GM23248 (cell line): ENCODE data around the gene FLII. TPM values are rescaled to one million over a fixed set of nuclear protein-coding genes. Genes with fewer than 3 reads are reported as not detected.
A peak's percentile ranks its signal among the peaks of the same experiment; 100 is the strongest.

Experiments used
- DNase-seq: peaks from one replicate; pipeline ENCODE4 v3.0.0-alpha.2; 2015
- H2AFZ ChIP-seq: fragments of 200-600 bp; sonication (generic); 2 replicates; pipeline ENCODE4 v1.6.1; 2016; ENCODE audit warnings: antibody characterized with exemption
- H3F3A ChIP-seq: fragments of 200-600 bp; sonication (generic); 2 replicates; pipeline ENCODE4 v1.6.1; 2016; ENCODE audit warnings: mild to moderate bottlenecking, antibody characterized with exemption, mixed run types; ENCODE audit not compliant: insufficient read depth
- H3K27ac ChIP-seq: fragments of 200-600 bp; sonication (generic); 2 replicates; pipeline ENCODE4 v1.5.1; 2016; ENCODE audit warnings: mild to moderate bottlenecking
- H3K27me3 ChIP-seq: fragments of 200-600 bp; sonication (generic); replicated peaks from 2 replicates; pipeline ENCODE4 v1.6.1; 2016; ENCODE audit warnings: mild to moderate bottlenecking; ENCODE audit not compliant: insufficient read depth
- H3K36me3 ChIP-seq: fragments of 200-600 bp; sonication (generic); 2 replicates; pipeline ENCODE4 v1.6.1; 2016; ENCODE audit warnings: low read depth, mild to moderate bottlenecking
- H3K4me1 ChIP-seq: fragments of 200-600 bp; sonication (generic); 2 replicates; pipeline ENCODE4 v1.6.1; 2016; ENCODE audit warnings: mild to moderate bottlenecking; ENCODE audit not compliant: insufficient read depth
- H3K4me2 ChIP-seq: fragments of 200-600 bp; sonication (generic); one replicate; pipeline ENCODE4 v1.6.1; 2016; ENCODE audit warnings: mild to moderate bottlenecking; ENCODE audit not compliant: unreplicated experiment
- H3K4me3 ChIP-seq: fragments of 200-600 bp; sonication (generic); 2 replicates; pipeline ENCODE4 v1.5.1; 2016; ENCODE audit warnings: mild to moderate bottlenecking
- H3K79me2 ChIP-seq: fragments of 200-600 bp; sonication (generic); 2 replicates; pipeline ENCODE4 v1.6.1; 2016; ENCODE audit warnings: mild to moderate bottlenecking; ENCODE audit not compliant: insufficient read depth
- H3K9ac ChIP-seq: fragments of 200-600 bp; sonication (generic); 2 replicates; pipeline ENCODE4 v1.6.1; 2016; ENCODE audit warnings: mild to moderate bottlenecking
- H3K9me2 ChIP-seq: fragments of 200-600 bp; sonication (generic); 2 replicates; pipeline ENCODE4 v1.6.1; 2016; ENCODE audit warnings: mixed run types, mild to moderate bottlenecking, moderate library complexity; ENCODE audit not compliant: insufficient read depth
- H3K9me3 ChIP-seq: fragments of 200-600 bp; sonication (generic); one replicate; pipeline ENCODE4 v1.6.1; 2017; ENCODE audit warnings: low read depth
- H4K20me1 ChIP-seq: fragments of 200-600 bp; sonication (generic); 2 replicates; pipeline ENCODE4 v1.6.0; 2016; ENCODE audit not compliant: insufficient read depth
- EZH2 ChIP-seq: fragments of 200-600 bp; sonication (generic); IDR thresholded peaks from 2 replicates; pipeline ENCODE4 v1.6.1; 2018; ENCODE audit warnings: antibody characterized with exemption, mild to moderate bottlenecking; ENCODE audit not compliant: insufficient read depth, poor library complexity, severe bottlenecking
- EZH2phosphoT487 ChIP-seq: fragments of 200-600 bp; sonication (generic); IDR thresholded peaks from 2 replicates; pipeline ENCODE4 v1.6.1; 2018; ENCODE audit warnings: antibody characterized with exemption, moderate library complexity, mild to moderate bottlenecking, low read depth; ENCODE audit not compliant: insufficient read depth
- WGBS, 2 experiments: methylation state at CpG; one replicate each; pipeline ENCODE4 v1.1.6; 2015 to 2017; ENCODE audit warnings: low lambda C conversion rate in 2 of 2, low coverage in 1 of 2; ENCODE audit errors: missing lambda C conversion rate in 2 of 2; 5-methylcytosine and 5-hydroxymethylcytosine counted together
- in situ Hi-C: fragments of 300-500 bp; cut with MboI; formaldehyde crosslinking; loops from 2 replicates; pipeline ENCODE4 v1.15.0; 2020
- polyA plus RNA-seq: library from polyadenylated mRNA; unstranded; fragments of >200 nt; fragmentation: Nextera tagmentation; extraction: Ambion mirVana; gene quantifications from 2 replicates; pipeline ENCODE4 v1.2.1, GENCODE V29; 2016
- total RNA-seq: library from RNA; depleted of rRNA; stranded (reverse); fragments of >200 nt; shearing (Covaris generic); gene quantifications from 2 replicates; pipeline ENCODE4 v1.2.3, GENCODE V29; 2014

Gene FLII
- total and polyA plus RNA-seq, 2 experiments from 2014 or later = 187 to 250 TPM

DNA sequence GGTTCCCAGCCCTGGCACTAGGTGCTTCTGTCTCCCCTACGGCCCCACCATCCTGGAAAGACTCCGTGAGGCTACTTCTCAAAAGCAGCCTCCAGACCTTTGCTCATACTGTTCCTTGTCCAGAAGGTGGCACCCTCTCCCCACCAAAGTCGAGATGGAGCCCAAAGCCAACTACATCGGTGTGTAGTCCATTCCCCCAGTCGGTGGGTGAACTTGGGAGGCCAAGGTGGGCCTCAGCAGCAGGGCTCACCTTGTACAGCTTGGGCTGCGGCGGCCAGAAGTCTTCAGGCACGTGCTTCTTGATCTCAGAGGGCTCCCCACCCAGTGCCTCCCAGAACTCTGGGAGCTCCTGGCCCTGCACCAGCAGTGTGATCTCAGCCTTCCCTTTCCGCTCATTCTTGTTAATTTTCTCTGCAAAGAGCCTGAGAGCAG lies 10.2 kb downstream of the FLII start:
- no peak for TF ChIP-seq EZH2phosphoT487
- no peak for TF ChIP-seq EZH2
- in situ Hi-C loops = no loop called here
- H3K36me3 ChIP-seq = peaks cover 42% of the 10 kb centered on the region; the same call in 1 of the 2 replicates
- no peaks in the 10 kb centered on the region for H4K20me1 ChIP-seq
- H3K79me2 ChIP-seq = peaks cover 10% of the 10 kb centered on the region; the same call in 1 of the 2 replicates
- H3K9ac ChIP-seq = no peak overlapping the region
- no peak overlapping the region for H3K27ac ChIP-seq
- H3K9me2 ChIP-seq = no peaks in the 10 kb centered on the region
- H3K4me3 ChIP-seq = no peak overlapping the region
- H3K4me1 ChIP-seq = no peaks in the 10 kb centered on the region
- H3K27me3 ChIP-seq = no peaks in the 10 kb centered on the region
- H3K9me3 ChIP-seq = no peaks in the 10 kb centered on the region
- WGBS, 2 experiments = 46% methylated on average over 9 of the region's 9 CpGs
- H3K4me2 ChIP-seq = no peak overlapping the region
- peak; percentile 76 for DNase-seq
- H2AFZ ChIP-seq = no peak overlapping the region
- peaks cover 6% of the 10 kb centered on the region; the same call in 1 of the 2 replicates for H3F3A ChIP-seq

GRCh38 chr17:18247613-18248001 lies 10.9 kb downstream of the FLII start:
- no peaks in the 10 kb centered on the region for H3K4me1 ChIP-seq
- H3K9me2 ChIP-seq = no peaks in the 10 kb centered on the region
- no peak for DNase-seq
- H2AFZ ChIP-seq = no peak overlapping the region
- H4K20me1 ChIP-seq = no peaks in the 10 kb centered on the region
- H3K79me2 ChIP-seq = peaks cover 3% of the 10 kb centered on the region; the same call in 1 of the 2 replicates
- H3K9ac ChIP-seq = no peak overlapping the region
- H3K36me3 ChIP-seq = peaks cover 36% of the 10 kb centered on the region; the same call in 1 of the 2 replicates
- no peak for TF ChIP-seq EZH2phosphoT487
- TF ChIP-seq EZH2 = no peak
- peaks cover 6% of the 10 kb centered on the region; the same call in 1 of the 2 replicates for H3F3A ChIP-seq
- no peak overlapping the region for H3K27ac ChIP-seq
- no peaks in the 10 kb centered on the region for H3K9me3 ChIP-seq
- no peak overlapping the region for H3K4me3 ChIP-seq
- in situ Hi-C loops = no loop called here
- WGBS, 2 experiments = 89 to 90% methylated on average over 21 to 30 of the region's 30 CpGs
- H3K4me2 ChIP-seq = no peak overlapping the region
- no peaks in the 10 kb centered on the region for H3K27me3 ChIP-seq

- Histone ChIP-seq H3K9me3 (no peaks in the 10 kb centered on the region), H3K79me2 (no peaks in the 10 kb centered on the region), H3K27ac (no peak overlapping the region), H3F3A (peaks cover 6% of the 10 kb centered on the region; the same call in 1 of the 2 replicates), H3K36me3 (peaks cover 36% of the 10 kb centered on the region; the same call in 1 of the 2 replicates), H3K27me3 (no peaks in the 10 kb centered on the region), H3K4me3 (no peak overlapping the region), H3K9me2 (no peaks in the 10 kb centered on the region), H3K4me1 (no peaks in the 10 kb centered on the region), H4K20me1 (no peaks in the 10 kb centered on the region), H2AFZ (no peak overlapping the region), H3K4me2 (no peak overlapping the region), H3K9ac (no peak overlapping the region)
- 55 to 64% methylated on average over 29 to 46 of the region's 46 CpGs for WGBS, 2 experiments
- peak; percentile 63 for DNase-seq
- TF ChIP-seq EZH2 (no peak), EZH2phosphoT487 (no peak)
- in situ Hi-C loops = no loop called here
Measured at GRCh38 chr17:18246880-18247612, 11.5 kb downstream of the FLII start.

GRCh38 chr17:18246109-18246725 lies 12.3 kb downstream of the FLII start:
- DNase-seq = no peak
- H3K9me2 ChIP-seq = no peaks in the 10 kb centered on the region
- H3K4me2 ChIP-seq = no peak overlapping the region
- no peak overlapping the region for H2AFZ ChIP-seq
- no peaks in the 10 kb centered on the region for H3K27me3 ChIP-seq
- in situ Hi-C loops = no loop called here
- TF ChIP-seq EZH2phosphoT487 = no peak
- TF ChIP-seq EZH2 = no peak
- no peak overlapping the region for H3K4me3 ChIP-seq
- H3K79me2 ChIP-seq = no peaks in the 10 kb centered on the region
- WGBS, 2 experiments = 87 to 93% methylated on average over 24 of the region's 24 CpGs
- no peaks in the 10 kb centered on the region for H3K4me1 ChIP-seq
- peaks cover 36% of the 10 kb centered on the region; the same call in 1 of the 2 replicates for H3K36me3 ChIP-seq
- no peaks in the 10 kb centered on the region for H4K20me1 ChIP-seq
- H3K27ac ChIP-seq = no peak overlapping the region
- no peaks in the 10 kb centered on the region for H3K9me3 ChIP-seq
- H3K9ac ChIP-seq = no peak overlapping the region
- H3F3A ChIP-seq = peaks cover 6% of the 10 kb centered on the region; the same call in 1 of the 2 replicates
